SK-N-SH (cell line): Measurements from ENCODE around the gene COP1. TPM values are rescaled to one million over a fixed set of nuclear protein-coding genes. Genes with fewer than 3 reads are reported as not detected.

Experiments
- CTCF ChIA-PET: fragments of 300-600, 350-600 bp; formaldehyde crosslinking; extraction: SDS; loops from one replicate; lab custom pipeline; 2021; lab: Yijun Ruan, JAX
- POLR2A ChIA-PET: fragments of 350-600 bp; sonication (Branson Sonifier 250); formaldehyde crosslinking; extraction: SDS; loops from one replicate; lab custom pipeline; 2020; ENCODE audit warnings: antibody characterized with exemption, inconsistent platforms; lab: Yijun Ruan, JAX
- DNase-seq: peaks from one replicate; pipeline ENCODE4 v3.0.0; 2012
- H2AFZ ChIP-seq: fragments of 200-600 bp; sonication (generic); 2 replicates; pipeline ENCODE4 v1.8.1; 2016; ENCODE audit warnings: antibody characterized with exemption, mild to moderate bottlenecking, low read depth
- H3F3A ChIP-seq: fragments of 200-600 bp; sonication (generic); replicated peaks from 2 replicates; pipeline ENCODE3; 2016; ENCODE audit warnings: antibody characterized with exemption, mild to moderate bottlenecking; ENCODE audit not compliant: insufficient read depth
- H3K27ac ChIP-seq, 2 experiments: fragments of 200-500 bp in 1 of 2; fragments of 200-600 bp in 1 of 2; sonication (Bioruptor generic) in 1 of 2; sonication (generic), shearing (Covaris generic) in 1 of 2; 2 replicates each; pipeline versions ENCODE4 v1.5.1 to v1.6.1; 2014 to 2016; ENCODE audit warnings: low read depth in 2 of 2, inconsistent platforms in 1 of 2, low read length in 1 of 2, mild to moderate bottlenecking in 1 of 2, mixed read lengths in 1 of 2
- H3K27me3 ChIP-seq: fragments of 200-600 bp; sonication (generic), shearing (Covaris generic); 2 replicates; pipeline ENCODE4 v1.6.1; 2016; ENCODE audit warnings: mixed run types; ENCODE audit not compliant: insufficient read depth
- H3K36me3 ChIP-seq, 2 experiments: fragments of 200-500 bp in 1 of 2; fragments of 200-600 bp in 1 of 2; sonication (Bioruptor generic) in 1 of 2; sonication (generic) in 1 of 2; replicated peaks in 1 of 2; 2 replicates each; pipeline versions ENCODE3 to v1.5.1; 2014 to 2016; ENCODE audit warnings: low read length in 1 of 2, mild to moderate bottlenecking in 1 of 2; ENCODE audit not compliant: insufficient read depth in 2 of 2, control insufficient read depth in 1 of 2
- H3K4me1 ChIP-seq, 2 experiments: fragments of 200-500 bp in 1 of 2; fragments of 200-600 bp in 1 of 2; sonication (Bioruptor generic) in 1 of 2; sonication (generic), shearing (Covaris generic) in 1 of 2; 2 replicates each; pipeline versions ENCODE4 v1.5.1 to v1.6.1; 2014 to 2016; ENCODE audit warnings: low read depth in 1 of 2, low read length in 1 of 2, mixed run types in 1 of 2; ENCODE audit not compliant: insufficient read depth in 2 of 2, control insufficient read depth in 1 of 2
- H3K4me2 ChIP-seq: fragments of 200-600 bp; sonication (generic), shearing (Covaris generic); 2 replicates; pipeline ENCODE4 v1.6.1; 2017; ENCODE audit warnings: mixed run types
- H3K4me3 ChIP-seq, 2 experiments: fragments of 200-500 bp in 1 of 2; fragments of 200-600 bp in 1 of 2; sonication (Bioruptor generic) in 1 of 2; sonication (generic), shearing (Covaris generic) in 1 of 2; 2 replicates each; pipeline versions ENCODE4 v1.5.1 to v1.8.1; 2014 to 2016; ENCODE audit warnings: low read depth in 2 of 2, inconsistent platforms in 1 of 2, low read length in 1 of 2, mild to moderate bottlenecking in 1 of 2, mixed read lengths in 1 of 2, moderate library complexity in 1 of 2
- H3K79me2 ChIP-seq: fragments of 200-600 bp; sonication (generic); 2 replicates; pipeline ENCODE4 v1.8.1; 2017; ENCODE audit warnings: mild to moderate bottlenecking; ENCODE audit not compliant: insufficient read depth
- H3K9ac ChIP-seq: fragments of 200-600 bp; sonication (generic); 2 replicates; pipeline ENCODE4 v1.6.1; 2017; ENCODE audit warnings: mixed run types
- H3K9me2 ChIP-seq: fragments of 200-600 bp; sonication (generic); 2 replicates; pipeline ENCODE4 v1.6.1; 2017; ENCODE audit warnings: mixed run types
- H3K9me3 ChIP-seq: fragments of 200-600 bp; sonication (generic); 2 replicates; pipeline ENCODE4 v1.6.1; 2017; ENCODE audit warnings: mixed run types, mild to moderate bottlenecking, moderate library complexity
- H4K20me1 ChIP-seq: fragments of 200-600 bp; sonication (generic); 2 replicates; pipeline ENCODE4 v1.6.1; 2017; ENCODE audit warnings: mild to moderate bottlenecking, mixed run types; ENCODE audit not compliant: insufficient read depth
- ELF1 ChIP-seq: IDR thresholded peaks from 2 replicates; pipeline ENCODE4 v1.4.0; 2012
- EZH2phosphoT487 ChIP-seq: fragments of 200-600 bp; sonication (generic); IDR thresholded peaks from 2 replicates; pipeline ENCODE4 v1.6.1; 2017; ENCODE audit warnings: low read depth, mixed run types, mild to moderate bottlenecking, antibody characterized with exemption, moderate library complexity, borderline replicate concordance
- FOSL2 ChIP-seq: IDR thresholded peaks from 2 replicates; pipeline ENCODE4 v1.4.0; 2012; ENCODE audit warnings: low read depth, mild to moderate bottlenecking, moderate library complexity, borderline replicate concordance
- GABPA ChIP-seq: IDR thresholded peaks from 2 replicates; pipeline ENCODE4 v1.4.0; 2012; ENCODE audit warnings: low read depth, mild to moderate bottlenecking
- IRF3 ChIP-seq: fragments of 150-350 bp; IDR thresholded peaks from 2 replicates; pipeline ENCODE4 v1.6.1; 2016; ENCODE audit warnings: mild to moderate bottlenecking, low read depth, low read length
- MAX ChIP-seq: IDR thresholded peaks from 2 replicates; pipeline ENCODE4 v1.4.0; 2012; ENCODE audit warnings: low read depth
- NFIC ChIP-seq: IDR thresholded peaks from 2 replicates; pipeline ENCODE4 v1.4.0; 2012; ENCODE audit warnings: borderline replicate concordance
- POLR2AphosphoS5 ChIP-seq: IDR thresholded peaks from 2 replicates; pipeline ENCODE4 v1.6.1; 2012; ENCODE audit warnings: low read depth, low read length
- REST ChIP-seq: IDR thresholded peaks from 2 replicates; pipeline ENCODE4 v1.6.1; 2012; ENCODE audit warnings: mild to moderate bottlenecking, low read depth, low read length, moderate library complexity
- RFX5 ChIP-seq: IDR thresholded peaks from 2 replicates; pipeline ENCODE4 v1.6.1; 2012; ENCODE audit warnings: mild to moderate bottlenecking, improper control_type of control experiment, low read length
- RXRA ChIP-seq: IDR thresholded peaks from 2 replicates; pipeline ENCODE4 v1.4.0; 2012; ENCODE audit warnings: low read depth, mild to moderate bottlenecking, borderline replicate concordance
- SIN3A ChIP-seq: IDR thresholded peaks from 2 replicates; pipeline ENCODE4 v1.6.1; 2012; ENCODE audit warnings: low read depth, mild to moderate bottlenecking, low read length, moderate library complexity, borderline replicate concordance
- TAF1 ChIP-seq: IDR thresholded peaks from 2 replicates; pipeline ENCODE4 v1.6.1; 2012; ENCODE audit warnings: low read depth, mild to moderate bottlenecking, low read length, moderate library complexity, borderline replicate concordance
- USF1 ChIP-seq: IDR thresholded peaks from 2 replicates; pipeline ENCODE4 v1.4.0; 2012; ENCODE audit warnings: low read depth, borderline replicate concordance
- YY1 ChIP-seq: IDR thresholded peaks from 2 replicates; pipeline ENCODE4 v1.4.0; 2012; ENCODE audit warnings: low read depth, mild to moderate bottlenecking
- WGBS: methylation state at CpG from one replicate; pipeline ENCODE4 v1.1.6; 2017; ENCODE audit warnings: low lambda C conversion rate; 5-methylcytosine and 5-hydroxymethylcytosine counted together
- polyA plus RNA-seq, 3 experiments: library from polyadenylated mRNA; depleted of rRNA; stranded (reverse); fragments of >200 nt; gene quantifications; 2 replicates each; pipeline ENCODE4 v1.2.3, GENCODE V29; 2012

Gene COP1
- polyA plus RNA-seq, 1 of the 3 experiments (the other 2 are of a cell fraction), result 10.3 TPM

GRCh38 chr1:176187001-176187400 is 20.1 kb downstream of the COP1 start:
- no peaks in the 10 kb centered on the region; a peak in 1 of 4 replicates for H3K4me1 ChIP-seq
- ChIA-PET POLR2A (no interaction called here), CTCF (no interaction called here)
- no peaks in the 10 kb centered on the region for H3F3A ChIP-seq
- no peaks in the 10 kb centered on the region for H3K9me3 ChIP-seq
- no peaks in the 10 kb centered on the region for H3K27me3 ChIP-seq
- H3K9me2 ChIP-seq, result no peaks in the 10 kb centered on the region
- H3K9ac ChIP-seq, result no peak overlapping the region
- peaks cover 18 to 34% of the 10 kb centered on the region in 2 experiments for H3K36me3 ChIP-seq
- no peak for DNase-seq
- H3K4me2 ChIP-seq, result no peak overlapping the region
- H3K79me2 ChIP-seq, result peaks cover 99% of the 10 kb centered on the region
- no peak overlapping the region for H3K27ac ChIP-seq
- peaks cover 34% of the 10 kb centered on the region for H4K20me1 ChIP-seq
- H2AFZ ChIP-seq, result no peak overlapping the region
- TF ChIP-seq GABPA, result no peak
- TF ChIP-seq TAF1, result no peak
- no peak for TF ChIP-seq SIN3A
- TF ChIP-seq USF1, result no peak
- no peak for TF ChIP-seq FOSL2
- TF ChIP-seq RXRA, result no peak
- TF ChIP-seq ELF1, result no peak
- TF ChIP-seq REST, result no peak
- TF ChIP-seq POLR2AphosphoS5, result no peak
- no peak for TF ChIP-seq YY1
- no peak for TF ChIP-seq RFX5
- no peak for TF ChIP-seq EZH2phosphoT487
- TF ChIP-seq NFIC, result no peak
- no peak for TF ChIP-seq MAX
- TF ChIP-seq IRF3, result no peak
- H3K4me3 ChIP-seq, result no peak overlapping the region
- 92% methylated on average over 3 of the region's 3 CpGs for WGBS
